ENCODE results near the gene ZNRF3. TPM values are rescaled to one million over a fixed set of nuclear protein-coding genes. Genes with fewer than 3 reads are reported as not detected.

Gene ZNRF3
- total and polyA plus RNA-seq, 8 donors: 2.4 to 6.8 (median 3.9) TPM

GRCh38 chr22:28967163-28967665 lies 83.8 kb downstream of the ZNRF3 start:
- WGBS, 2 donors: 84 to 88% methylated on average over 6 of the region's 6 CpGs
- no peak for FAIRE-seq

DNA sequence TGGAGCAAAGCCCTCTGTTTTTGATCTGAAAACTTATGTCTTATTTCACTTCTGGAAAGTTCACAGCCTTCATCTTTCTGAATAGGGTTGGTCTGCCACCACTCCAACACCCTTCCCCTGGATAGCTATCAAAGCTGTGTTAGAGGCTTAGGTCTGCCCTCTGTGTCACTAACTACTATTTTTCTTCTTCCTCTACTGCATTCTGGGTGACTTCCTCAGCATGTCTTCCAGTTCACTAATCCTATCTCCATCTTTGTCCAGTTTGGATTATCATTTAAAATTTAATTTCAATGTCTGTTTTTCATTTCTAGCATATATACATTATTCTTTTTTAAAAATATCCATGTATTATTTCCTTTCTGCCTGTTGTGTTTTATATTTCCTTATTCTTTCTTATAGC lies 84.6 kb downstream of the ZNRF3 start:
- no peaks in the 10 kb centered on the region for H3K4me1 ChIP-seq
- no peak overlapping the region for H3K4me3 ChIP-seq
- no peaks in the 10 kb centered on the region for H3K36me3 ChIP-seq
- no peaks in the 10 kb centered on the region for H3K27me3 ChIP-seq
- no peak overlapping the region for H3K27ac ChIP-seq
- ATAC-seq (no peak), DNase-seq (no peak), FAIRE-seq (no peak)
- no peaks in the 10 kb centered on the region for H3K9me3 ChIP-seq
- TF ChIP-seq, protein P1, sequence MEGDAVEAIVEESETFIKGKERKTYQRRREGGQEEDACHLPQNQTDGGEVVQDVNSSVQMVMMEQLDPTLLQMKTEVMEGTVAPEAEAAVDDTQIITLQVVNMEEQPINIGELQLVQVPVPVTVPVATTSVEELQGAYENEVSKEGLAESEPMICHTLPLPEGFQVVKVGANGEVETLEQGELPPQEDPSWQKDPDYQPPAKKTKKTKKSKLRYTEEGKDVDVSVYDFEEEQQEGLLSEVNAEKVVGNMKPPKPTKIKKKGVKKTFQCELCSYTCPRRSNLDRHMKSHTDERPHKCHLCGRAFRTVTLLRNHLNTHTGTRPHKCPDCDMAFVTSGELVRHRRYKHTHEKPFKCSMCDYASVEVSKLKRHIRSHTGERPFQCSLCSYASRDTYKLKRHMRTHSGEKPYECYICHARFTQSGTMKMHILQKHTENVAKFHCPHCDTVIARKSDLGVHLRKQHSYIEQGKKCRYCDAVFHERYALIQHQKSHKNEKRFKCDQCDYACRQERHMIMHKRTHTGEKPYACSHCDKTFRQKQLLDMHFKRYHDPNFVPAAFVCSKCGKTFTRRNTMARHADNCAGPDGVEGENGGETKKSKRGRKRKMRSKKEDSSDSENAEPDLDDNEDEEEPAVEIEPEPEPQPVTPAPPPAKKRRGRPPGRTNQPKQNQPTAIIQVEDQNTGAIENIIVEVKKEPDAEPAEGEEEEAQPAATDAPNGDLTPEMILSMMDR (IDR thresholded peaks at IDR 0.05): no peak
- intact Hi-C loops (cut with DNase I): no loop called here

More at GRCh38 chr22:28967163-28967665, 83.8 kb downstream of the ZNRF3 start:
- Histone ChIP-seq H3K4me3 (no peak overlapping the region), H3K4me1 (no peaks in the 10 kb centered on the region), H3K9me3 (no peaks in the 10 kb centered on the region), H3K36me3 (no peaks in the 10 kb centered on the region), H3K27me3 (no peaks in the 10 kb centered on the region), H3K27ac (no peak overlapping the region)
- no peak for DNase-seq
- peak in 1 of 4 donors; percentile 23 for ATAC-seq
- TF ChIP-seq, protein P1 (IDR thresholded peaks at IDR 0.05): no peak
- intact Hi-C loops (cut with DNase I): no loop called here

GRCh38 chr22:28969401-28970168 lies 86.2 kb downstream of the ZNRF3 start:
- Histone ChIP-seq H3K9me3 (no peaks in the 10 kb centered on the region), H3K4me3 (no peak overlapping the region), H3K27me3 (no peaks in the 10 kb centered on the region), H3K4me1 (no peaks in the 10 kb centered on the region), H3K27ac (no peak overlapping the region), H3K36me3 (no peaks in the 10 kb centered on the region)
- FAIRE-seq: no peak
- no peak for DNase-seq
- 88 to 90% methylated on average over 2 of the region's 2 CpGs for WGBS, 2 donors
- intact Hi-C loops (cut with DNase I): no loop called here
- TF ChIP-seq, protein P1 (IDR thresholded peaks at IDR 0.05): no peak
- peak in 2 of 4 donors; percentile 19 to 30 for ATAC-seq

- no peak overlapping the region for H3K27ac ChIP-seq
- WGBS, 2 donors: 87 to 91% methylated on average over 3 of the region's 3 CpGs
- intact Hi-C loops (cut with DNase I): no loop called here
- DNase-seq (no peak), ATAC-seq (no peak), FAIRE-seq (no peak)
- TF ChIP-seq, protein P1 (IDR thresholded peaks at IDR 0.05): no peak
- H3K27me3 ChIP-seq: no peaks in the 10 kb centered on the region
- H3K4me1 ChIP-seq: peaks cover 0 to 10% (median 7%) of the 10 kb centered on the region in 3 donors
- no peak overlapping the region for H3K4me3 ChIP-seq
- H3K9me3 ChIP-seq: no peaks in the 10 kb centered on the region
- no peaks in the 10 kb centered on the region for H3K36me3 ChIP-seq
These were observed 90.0 kb downstream of the ZNRF3 start for GRCh38 chr22:28973352-28973751.

DNA sequence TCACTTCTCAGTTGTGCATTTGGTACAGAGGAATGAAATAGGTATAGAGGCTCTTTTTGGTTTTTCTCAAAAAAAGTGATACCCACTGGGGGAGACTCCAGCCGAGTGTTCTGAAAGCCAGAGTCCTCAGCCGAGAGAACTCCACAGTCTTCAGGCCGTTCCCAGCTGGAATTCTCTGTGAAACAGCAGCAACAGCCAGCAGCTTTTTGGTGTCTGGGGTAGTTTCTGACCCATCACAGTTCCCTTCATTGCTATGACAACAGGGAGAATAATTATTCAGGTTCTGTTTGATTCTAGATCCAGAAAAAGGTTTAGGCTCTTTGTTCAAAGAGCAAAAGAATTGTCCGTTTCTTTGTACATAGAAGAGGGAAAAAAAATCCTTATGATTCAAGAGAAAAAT lies 93.7 kb downstream of the ZNRF3 start:
- intact Hi-C loops (cut with DNase I): no loop called here
- H3K27ac ChIP-seq: peak overlapping the region in 2 of 4 donors; percentile 30 to 53
- ATAC-seq (peak in 3 of 4 donors; percentile 13 to 17 (median 15)), DNase-seq (no peak), FAIRE-seq (no peak)
- 59 to 63% methylated on average over 4 of the region's 4 CpGs for WGBS, 2 donors
- H3K4me3 ChIP-seq: peak overlapping the region in 2 of 4 donors; percentile 3 to 17
- no peaks in the 10 kb centered on the region for H3K27me3 ChIP-seq
- H3K36me3 ChIP-seq: no peaks in the 10 kb centered on the region
- H3K4me1 ChIP-seq: peaks cover 0 to 15% (median 11%) of the 10 kb centered on the region in 3 donors
- TF ChIP-seq, protein P1 (IDR thresholded peaks at IDR 0.05): no peak
- no peaks in the 10 kb centered on the region for H3K9me3 ChIP-seq
